GM18870 (cell line): ENCODE data around the gene SPCS1.
"Not testable (repeated sequence)": the region's sequence is repeated elsewhere in the genome, so short reads cannot be mapped to it uniquely, and the experiment has no call there.

ENCODE experiments used
- ATAC-seq: cut with Tn5 transposase; IDR thresholded peaks from one replicate; pipeline ENCODE4 v1.9.1; 2021; ENCODE audit warnings: moderate library complexity; ENCODE audit not compliant: unreplicated experiment

The SPCS1 gene

GRCh38 chr3:52705688-52706686, at the start of gene SPCS1, which contains the start of gene GLT8D1:
TSS of gene SPCS1 (plus strand) at chr3:52706106. CDS start at chr3:52706247, 141 bp downstream.
TSS of gene GLT8D1 (minus strand) at chr3:52705791. CDS start at chr3:52700460, 5,331 bp downstream.
- ATAC-seq: peak; percentile 42

- no peak for ATAC-seq
Measured at GRCh38 chr3:52660046-52660445, 45.9 kb upstream of the SPCS1 start.

- no peak for ATAC-seq
Measured at GRCh38 chr3:52663098-52663497, 42.8 kb upstream of the SPCS1 start.

- peak; percentile 76 for ATAC-seq
Measured at GRCh38 chr3:52670621-52671521, 35.0 kb upstream of the SPCS1 start.

- no peak for ATAC-seq
Measured at GRCh38 chr3:52671676-52672075, 34.2 kb upstream of the SPCS1 start.

GRCh38 chr3:52676201-52676600, 29.7 kb upstream of the SPCS1 start:
- ATAC-seq: not testable (repeated sequence)

GRCh38 chr3:52678265-52679198, 27.4 kb upstream of the SPCS1 start:
- ATAC-seq: no peak

GRCh38 chr3:52679199-52679538, 26.7 kb upstream of the SPCS1 start:
- ATAC-seq: no peak

GRCh38 chr3:52679811-52680210, 26.1 kb upstream of the SPCS1 start:
- ATAC-seq: no peak

GRCh38 chr3:52681596-52681995, 24.3 kb upstream of the SPCS1 start:
- ATAC-seq: no peak

- ATAC-seq: peak; percentile 34
Measured at GRCh38 chr3:52682016-52682415, 23.9 kb upstream of the SPCS1 start.

GRCh38 chr3:52683611-52684010, 22.3 kb upstream of the SPCS1 start:
- no peak for ATAC-seq

- no peak for ATAC-seq
Measured at GRCh38 chr3:52684184-52684583, 21.7 kb upstream of the SPCS1 start.

- ATAC-seq: peak; percentile 37
Measured at GRCh38 chr3:52685285-52685708, 20.6 kb upstream of the SPCS1 start.

GRCh38 chr3:52685709-52686691, 19.9 kb upstream of the SPCS1 start, which contains the start of the genes GNL3 and PBRM1:
TSS of gene GNL3 (plus strand) at chr3:52686032. CDS start at chr3:52686093, 61 bp downstream.
TSS of gene PBRM1 (minus strand) at chr3:52685913.
- peak; percentile 63 for ATAC-seq

- ATAC-seq: no peak
Measured at GRCh38 chr3:52688266-52688665, 17.6 kb upstream of the SPCS1 start.

GRCh38 chr3:52689151-52689550, 16.8 kb upstream of the SPCS1 start:
- ATAC-seq: no peak

GRCh38 chr3:52690560-52690959, 15.3 kb upstream of the SPCS1 start:
- no peak for ATAC-seq

- ATAC-seq: no peak
Measured at GRCh38 chr3:52693071-52693470, 12.8 kb upstream of the SPCS1 start.
